MM.1S (cell line): ENCODE data around the gene GLRX3.

Source experiments
- DNase-seq: peaks from one replicate; pipeline ENCODE4 v3.0.0-alpha.2; 2015
- H2AFZ ChIP-seq: fragments of 300-600 bp; sonication (generic); 2 replicates; pipeline ENCODE4 v1.6.0; 2016; ENCODE audit warnings: antibody characterized with exemption, low read length
- H3F3A ChIP-seq: fragments of 300-600 bp; sonication (generic); 2 replicates; pipeline ENCODE4 v1.6.1; 2016; ENCODE audit warnings: mild to moderate bottlenecking, antibody characterized with exemption, low read length, moderate library complexity, mixed read lengths; ENCODE audit not compliant: insufficient read depth
- H3K27ac ChIP-seq: fragments of 300-600 bp; sonication (generic); 2 replicates; pipeline ENCODE4 v1.5.1; 2016; ENCODE audit warnings: mild to moderate bottlenecking, low read length
- H3K27me3 ChIP-seq: fragments of 300-600 bp; sonication (generic); replicated peaks from 2 replicates; pipeline ENCODE4 v1.6.0; 2016; ENCODE audit warnings: low read length; ENCODE audit not compliant: insufficient read depth
- H3K36me3 ChIP-seq: fragments of 300-600 bp; sonication (generic); replicated peaks from 2 replicates; pipeline ENCODE4 v1.6.1; 2016; ENCODE audit warnings: mild to moderate bottlenecking, low read length, mixed read lengths; ENCODE audit not compliant: insufficient read depth
- H3K4me1 ChIP-seq: fragments of 300-600 bp; sonication (generic); 2 replicates; pipeline ENCODE4 v1.6.1; 2016; ENCODE audit warnings: low read length, mixed read lengths
- H3K4me2 ChIP-seq: fragments of 300-600 bp; sonication (generic); 2 replicates; pipeline ENCODE4 v1.6.0; 2016; ENCODE audit warnings: low read depth, low read length
- H3K4me3 ChIP-seq: fragments of 300-600 bp; sonication (generic); 2 replicates; pipeline ENCODE4 v1.5.1; 2016; ENCODE audit warnings: low read length, mixed read lengths
- H3K79me2 ChIP-seq: fragments of 300-600 bp; sonication (generic); 2 replicates; pipeline ENCODE4 v1.6.1; 2016; ENCODE audit warnings: mixed run types, low read length, mixed read lengths
- H3K9ac ChIP-seq: fragments of 300-600 bp; sonication (generic); 2 replicates; pipeline ENCODE4 v1.6.1; 2016; ENCODE audit warnings: low read length, mixed read lengths
- H3K9me2 ChIP-seq: fragments of 300-600 bp; sonication (generic); replicated peaks from 2 replicates; pipeline ENCODE4 v1.6.1; 2016; ENCODE audit warnings: mild to moderate bottlenecking, low read length, mixed read lengths; ENCODE audit not compliant: insufficient read depth
- H3K9me3 ChIP-seq: fragments of 300-600 bp; sonication (generic); replicated peaks from 2 replicates; pipeline ENCODE4 v1.6.1; 2016; ENCODE audit warnings: mild to moderate bottlenecking, low read length, mixed read lengths; ENCODE audit not compliant: insufficient read depth
- H4K20me1 ChIP-seq: fragments of 300-600 bp; sonication (generic); 2 replicates; pipeline ENCODE4 v1.6.1; 2016; ENCODE audit warnings: mild to moderate bottlenecking, low read length, moderate library complexity, mixed read lengths; ENCODE audit not compliant: insufficient read depth
- CTCF ChIP-seq: fragments of 300-600 bp; sonication (generic); IDR thresholded peaks from 2 replicates; pipeline ENCODE4 v1.5.1; 2016; ENCODE audit warnings: antibody characterized with exemption, low read length, mixed read lengths
- EZH2 ChIP-seq: fragments of 300-600 bp; sonication (generic); optimal IDR thresholded peaks from 2 replicates; pipeline ENCODE3; 2017; ENCODE audit warnings: low read depth, mild to moderate bottlenecking, antibody characterized with exemption, low read length, mixed read lengths
- EZH2phosphoT487 ChIP-seq: fragments of 300-600 bp; sonication (generic); IDR thresholded peaks from 2 replicates; pipeline ENCODE4 v1.6.1; 2018; ENCODE audit warnings: antibody characterized with exemption, low read length

The GLRX3 gene

GRCh38 chr10:130181858-130182257 is 45.7 kb downstream of the GLRX3 start:
- Histone ChIP-seq H3K27me3 (no peaks in the 10 kb centered on the region), H4K20me1 (no peaks in the 10 kb centered on the region), H3F3A (no peaks in the 10 kb centered on the region), H3K9ac (no peak overlapping the region), H3K36me3 (no peaks in the 10 kb centered on the region), H3K4me3 (no peak overlapping the region), H3K4me2 (no peak overlapping the region), H2AFZ (no peak overlapping the region), H3K79me2 (no peaks in the 10 kb centered on the region), H3K9me3 (no peaks in the 10 kb centered on the region), H3K4me1 (peaks cover 6% of the 10 kb centered on the region; the same call in 1 of the 2 replicates), H3K9me2 (no peaks in the 10 kb centered on the region), H3K27ac (no peak overlapping the region)
- DNase-seq: no peak
- TF ChIP-seq CTCF (no peak), EZH2 (no peak), EZH2phosphoT487 (no peak)

- Histone ChIP-seq H3K4me2 (no peak overlapping the region), H3F3A (0 out of 2 replicates have a peak, but pooled peaks cover 5% of the 10 kb centered on the region), H3K79me2 (no peaks in the 10 kb centered on the region), H3K9ac (no peak overlapping the region), H2AFZ (no peak overlapping the region), H3K4me3 (no peak overlapping the region), H3K27ac (no peak overlapping the region), H3K27me3 (no peaks in the 10 kb centered on the region), H3K4me1 (peaks cover 2% of the 10 kb centered on the region; the same call in 1 of the 2 replicates), H3K9me2 (no peaks in the 10 kb centered on the region), H4K20me1 (no peaks in the 10 kb centered on the region), H3K36me3 (no peaks in the 10 kb centered on the region), H3K9me3 (no peaks in the 10 kb centered on the region)
- TF ChIP-seq EZH2: no peak
- no peak for TF ChIP-seq EZH2phosphoT487
- no peak for TF ChIP-seq CTCF
- DNase-seq: no peak
Observed at GRCh38 chr10:130185591-130185990, 49.4 kb downstream of the GLRX3 start.

GRCh38 chr10:130188195-130189175 is 52.3 kb downstream of the GLRX3 start:
- H3F3A ChIP-seq: 0 out of 2 replicates have a peak, but pooled peaks cover 5% of the 10 kb centered on the region
- no peaks in the 10 kb centered on the region for H3K36me3 ChIP-seq
- DNase-seq: no peak
- H3K9ac ChIP-seq: no peak overlapping the region
- no peak overlapping the region for H3K27ac ChIP-seq
- H4K20me1 ChIP-seq: no peaks in the 10 kb centered on the region
- no peaks in the 10 kb centered on the region for H3K27me3 ChIP-seq
- H3K79me2 ChIP-seq: no peaks in the 10 kb centered on the region
- H2AFZ ChIP-seq: no peak overlapping the region
- TF ChIP-seq EZH2 (no peak), EZH2phosphoT487 (no peak), CTCF (no peak)
- no peak overlapping the region for H3K4me3 ChIP-seq
- no peaks in the 10 kb centered on the region for H3K9me2 ChIP-seq
- no peak overlapping the region for H3K4me2 ChIP-seq
- H3K9me3 ChIP-seq: no peaks in the 10 kb centered on the region
- H3K4me1 ChIP-seq: no peaks in the 10 kb centered on the region
